ENCODE measurements around the gene CGGBP1.
"Not testable (repeated sequence)": the region's sequence is repeated elsewhere in the genome, so short reads cannot be mapped to it uniquely, and the experiment has no call there.

Gene CGGBP1

DNA sequence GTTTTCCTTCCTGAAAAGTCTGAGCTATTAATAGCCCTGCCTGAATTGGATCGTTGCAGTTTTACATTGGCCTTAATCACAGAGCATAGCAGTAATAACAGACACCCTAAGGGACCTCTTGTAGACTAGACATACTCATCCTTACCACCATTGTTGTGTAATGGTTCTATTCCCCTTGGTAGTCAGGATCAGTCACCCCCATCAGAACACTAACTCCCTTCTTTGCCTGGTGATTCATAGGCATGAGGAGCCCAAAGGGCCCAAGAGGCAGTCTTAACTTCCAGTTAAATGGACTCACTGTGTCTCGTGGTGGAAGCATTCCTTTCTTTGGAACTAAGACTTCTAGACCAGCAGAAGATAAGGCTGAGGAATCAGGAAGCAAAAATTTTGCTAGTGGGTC is 20.2 kb downstream of the CGGBP1 start:
- DNase-seq: no peak

GRCh38 chr3:88036221-88036620 is 22.6 kb downstream of the CGGBP1 start:
- in situ Hi-C loops (cut with MboI; ENCODE audit: low pct_unique_long_range_greater_than_20kb, low sequenced_read_pairs): no loop called here
- no peak for DNase-seq

More for the DNA sequence above, 20.2 kb downstream of the CGGBP1 start:
- in situ Hi-C loops (cut with MboI; ENCODE audit: low pct_unique_long_range_greater_than_20kb, low sequenced_read_pairs): no loop called here

DNA sequence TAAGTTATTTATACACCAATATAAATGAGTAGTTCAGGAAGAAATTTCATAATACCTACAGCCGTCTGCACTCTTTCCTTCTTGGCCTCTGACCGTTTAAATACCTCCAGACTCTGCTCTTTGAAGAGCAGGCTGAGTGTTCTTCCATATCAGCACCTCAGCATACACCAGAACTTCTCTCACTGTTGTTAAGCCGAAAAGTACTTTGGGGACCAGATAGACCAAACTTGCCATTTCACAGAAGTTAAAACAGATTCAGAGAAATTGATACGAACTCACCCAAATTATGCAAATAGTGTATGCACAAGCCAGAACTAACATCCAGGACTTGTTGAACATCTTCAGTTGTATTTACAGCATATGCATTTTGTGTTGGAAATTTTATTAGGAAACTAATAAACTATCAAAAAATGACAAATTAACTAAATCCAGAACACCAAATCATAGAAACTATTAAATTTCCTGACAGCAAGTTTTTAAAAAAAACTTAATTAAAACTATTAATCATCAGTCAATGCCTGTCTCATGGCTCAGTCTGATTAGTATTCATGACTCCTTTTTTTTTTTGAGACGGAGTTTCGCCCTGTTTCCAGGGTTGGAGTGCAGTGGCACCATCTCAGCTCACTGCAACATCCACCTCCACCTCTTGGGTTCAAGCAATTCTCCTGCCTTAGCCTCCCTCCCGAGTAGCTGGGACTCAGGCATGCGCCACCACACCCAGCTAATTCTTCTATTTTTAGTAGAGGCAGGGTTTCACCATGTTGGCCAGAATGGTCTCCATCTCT is 24.1 kb downstream of the CGGBP1 start:
- no peak for DNase-seq
- in situ Hi-C loops (cut with MboI; ENCODE audit: low pct_unique_long_range_greater_than_20kb, low sequenced_read_pairs): no loop called here

DNA sequence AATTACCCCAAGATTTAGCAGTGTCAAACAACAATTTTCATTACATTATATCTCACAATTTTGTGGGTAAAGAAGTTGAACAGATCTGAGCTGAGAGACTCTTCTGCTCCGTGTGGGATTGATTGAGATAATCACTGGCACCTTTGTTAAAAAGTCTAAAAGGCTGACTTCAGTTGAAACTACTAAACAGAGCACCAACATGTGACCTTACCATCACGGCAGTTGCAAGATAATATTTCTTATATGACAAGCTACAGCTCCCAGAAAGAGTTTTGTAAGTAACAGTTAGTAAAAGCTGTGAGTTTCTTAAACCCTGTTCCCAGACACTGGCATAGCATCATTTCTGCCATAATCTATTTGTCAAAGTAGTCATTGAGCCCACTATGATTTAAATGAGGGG is 25.0 kb downstream of the CGGBP1 start:
- DNase-seq: no peak
- in situ Hi-C loops (cut with MboI; ENCODE audit: low pct_unique_long_range_greater_than_20kb, low sequenced_read_pairs): no loop called here

GRCh38 chr3:88033079-88033478 is 25.7 kb downstream of the CGGBP1 start:
- no peak for DNase-seq
- in situ Hi-C loops (cut with MboI; ENCODE audit: low pct_unique_long_range_greater_than_20kb, low sequenced_read_pairs): no loop called here

- in situ Hi-C loops (cut with MboI; ENCODE audit: low pct_unique_long_range_greater_than_20kb, low sequenced_read_pairs): no loop called here
- DNase-seq: no peak
These were observed 26.6 kb downstream of the CGGBP1 start for GRCh38 chr3:88032245-88032644.

DNA sequence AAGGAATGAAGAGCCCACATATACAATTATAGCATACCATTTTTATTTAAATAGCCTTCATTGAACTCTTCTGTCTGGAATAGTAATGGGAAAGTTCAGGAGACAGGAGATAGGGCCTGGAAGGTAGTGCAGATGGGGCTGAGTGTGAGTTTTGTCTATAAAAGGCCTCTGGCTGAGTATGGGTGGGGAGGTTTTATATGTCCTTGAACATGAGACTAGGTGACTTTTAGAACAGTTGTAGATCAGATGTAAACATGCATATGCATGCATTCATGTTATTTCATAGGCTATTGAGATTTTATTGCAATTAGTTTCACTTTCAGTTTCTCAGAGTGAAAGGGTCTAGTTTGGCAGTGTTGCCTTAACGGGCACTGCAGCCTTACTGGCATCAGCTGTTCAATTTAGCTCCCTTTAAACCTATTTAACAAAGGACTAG is 27.1 kb downstream of the CGGBP1 start:
- peak; percentile 52 for DNase-seq
- in situ Hi-C loops (cut with MboI; ENCODE audit: low pct_unique_long_range_greater_than_20kb, low sequenced_read_pairs): no loop called here

GRCh38 chr3:88030210-88030609 is 28.6 kb downstream of the CGGBP1 start:
- in situ Hi-C loops (cut with MboI; ENCODE audit: low pct_unique_long_range_greater_than_20kb, low sequenced_read_pairs): no loop called here
- no peak for DNase-seq

DNA sequence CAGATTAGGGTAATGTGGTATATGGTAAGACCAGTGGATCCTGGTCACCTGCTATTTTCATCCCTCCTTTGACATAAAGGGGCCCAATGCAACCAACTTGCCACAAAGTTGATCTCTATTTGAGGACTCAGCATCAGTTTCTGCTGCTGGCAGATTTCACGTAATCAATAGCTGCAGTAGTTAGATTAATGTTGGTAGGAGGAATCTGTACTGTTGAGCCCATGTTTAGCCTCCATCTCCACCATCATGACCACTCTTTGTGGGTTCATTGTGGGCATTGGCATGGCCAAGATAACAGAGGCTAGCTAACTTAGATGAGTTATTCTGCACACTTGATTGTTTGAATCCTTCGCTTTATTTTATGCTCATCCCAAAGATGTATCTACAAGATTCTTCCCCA is 29.9 kb downstream of the CGGBP1 start:
- DNase-seq: no peak
- in situ Hi-C loops (cut with MboI; ENCODE audit: low pct_unique_long_range_greater_than_20kb, low sequenced_read_pairs): no loop called here

- in situ Hi-C loops (cut with MboI; ENCODE audit: low pct_unique_long_range_greater_than_20kb, low sequenced_read_pairs): no loop called here
- DNase-seq: no peak
These were observed 33.7 kb downstream of the CGGBP1 start for GRCh38 chr3:88025001-88025552.

DNA sequence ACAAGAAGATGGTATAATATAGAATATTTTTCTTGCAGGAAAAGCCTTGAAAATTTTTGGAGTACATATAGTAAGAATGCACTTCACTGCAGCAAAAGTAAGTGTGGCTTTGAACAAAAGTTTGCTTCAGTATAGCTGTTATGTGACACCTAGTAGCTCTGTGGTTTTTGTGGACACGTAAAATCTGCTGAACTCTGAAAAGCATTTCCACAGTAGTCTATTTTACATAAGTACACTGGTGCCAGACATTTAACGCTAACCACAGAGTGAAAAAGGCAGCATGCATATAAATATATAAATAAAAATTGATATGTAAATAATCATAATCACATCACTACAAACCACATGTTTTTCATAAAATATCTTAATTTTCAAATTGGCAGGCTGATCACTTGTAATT is 39.8 kb downstream of the CGGBP1 start:
- in situ Hi-C loops (cut with MboI; ENCODE audit: low pct_unique_long_range_greater_than_20kb, low sequenced_read_pairs): no loop called here

GRCh38 chr3:88015656-88016055 is 43.1 kb downstream of the CGGBP1 start:
- DNase-seq; in situ Hi-C loops (cut with MboI; ENCODE audit: low pct_unique_long_range_greater_than_20kb, low sequenced_read_pairs): not testable (repeated sequence)

More for the DNA sequence above, 39.8 kb downstream of the CGGBP1 start:
- peak; percentile 27 for DNase-seq

- no peak for DNase-seq
- in situ Hi-C loops (cut with MboI; ENCODE audit: low pct_unique_long_range_greater_than_20kb, low sequenced_read_pairs): no loop called here
These were observed 45.2 kb downstream of the CGGBP1 start for GRCh38 chr3:88013592-88013991.

DNA sequence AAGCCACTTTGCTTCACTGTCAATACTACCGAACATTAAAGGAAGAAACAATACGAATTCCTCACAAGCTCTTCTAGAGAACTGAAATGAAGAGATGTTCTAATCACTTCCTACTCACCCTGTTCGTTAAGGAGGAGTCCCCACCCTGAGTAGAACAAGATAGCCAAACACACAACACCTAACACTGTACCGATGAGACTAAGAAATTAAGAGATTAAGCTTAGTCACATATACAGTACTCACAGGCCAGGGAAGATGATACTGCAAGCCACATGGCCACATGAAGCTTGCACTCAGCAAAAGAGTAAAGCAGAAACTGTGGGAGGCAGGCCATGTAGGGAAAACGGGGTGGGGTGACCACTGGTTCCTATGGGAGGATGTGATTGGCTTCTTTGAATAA is 48.0 kb downstream of the CGGBP1 start:
- in situ Hi-C loops (cut with MboI; ENCODE audit: low pct_unique_long_range_greater_than_20kb, low sequenced_read_pairs): no loop called here
- no peak for DNase-seq

GRCh38 chr3:88009066-88009465 is 49.7 kb downstream of the CGGBP1 start:
- no peak for DNase-seq
- in situ Hi-C loops (cut with MboI; ENCODE audit: low pct_unique_long_range_greater_than_20kb, low sequenced_read_pairs): no loop called here

DNA sequence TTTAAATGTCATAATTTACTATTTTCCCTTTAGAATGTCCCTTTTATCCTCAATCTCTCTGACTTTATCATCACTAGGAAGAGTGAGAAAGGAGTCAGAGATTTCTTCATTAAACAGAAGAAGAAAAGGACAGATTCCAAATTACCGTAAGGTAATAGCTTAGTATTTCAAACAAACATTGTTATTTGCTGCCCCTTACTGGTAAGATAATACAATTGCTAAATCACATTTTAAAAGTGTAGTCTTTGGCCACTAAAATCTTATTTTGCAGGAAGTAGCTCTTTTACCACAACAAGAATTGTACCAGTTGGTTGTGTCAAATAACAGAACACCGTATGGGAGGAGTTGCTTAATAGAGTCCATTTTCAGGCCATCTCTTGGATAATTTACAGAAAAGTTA is 53.7 kb downstream of the CGGBP1 start:
- DNase-seq: peak; percentile 26
- in situ Hi-C loops (cut with MboI; ENCODE audit: low pct_unique_long_range_greater_than_20kb, low sequenced_read_pairs): no loop called here

DNA sequence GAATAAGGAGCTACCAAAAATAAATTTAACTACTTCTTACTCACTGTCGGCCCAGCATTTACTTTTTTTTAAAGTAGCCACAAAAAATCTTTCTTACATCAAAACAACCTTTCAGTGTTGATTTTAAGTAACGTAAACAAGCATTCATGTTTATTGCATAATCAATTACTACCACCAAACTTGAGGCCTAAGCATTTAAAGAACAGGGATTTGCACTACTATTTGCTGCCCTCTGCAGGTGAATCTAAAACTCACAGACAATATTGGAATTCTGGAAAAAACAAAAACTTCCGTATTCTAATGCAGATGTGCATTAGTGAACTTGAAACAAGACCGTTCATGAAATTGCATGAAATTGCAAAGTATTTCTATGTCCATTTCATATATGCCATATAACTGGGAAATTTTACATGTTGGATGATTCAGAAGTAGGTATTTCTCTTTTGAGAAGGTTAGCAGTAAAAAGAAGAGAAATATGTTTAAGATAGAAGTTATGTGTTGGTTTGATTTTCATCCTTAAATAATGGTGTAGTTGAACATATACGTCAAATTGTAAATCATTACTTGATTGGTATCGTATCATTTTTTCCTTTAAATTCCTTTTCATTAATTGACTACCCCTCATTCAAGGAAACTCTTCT is 55.6 kb downstream of the CGGBP1 start:
- in situ Hi-C loops (cut with MboI; ENCODE audit: low pct_unique_long_range_greater_than_20kb, low sequenced_read_pairs): no loop called here
- DNase-seq: peak; percentile 86

DNA sequence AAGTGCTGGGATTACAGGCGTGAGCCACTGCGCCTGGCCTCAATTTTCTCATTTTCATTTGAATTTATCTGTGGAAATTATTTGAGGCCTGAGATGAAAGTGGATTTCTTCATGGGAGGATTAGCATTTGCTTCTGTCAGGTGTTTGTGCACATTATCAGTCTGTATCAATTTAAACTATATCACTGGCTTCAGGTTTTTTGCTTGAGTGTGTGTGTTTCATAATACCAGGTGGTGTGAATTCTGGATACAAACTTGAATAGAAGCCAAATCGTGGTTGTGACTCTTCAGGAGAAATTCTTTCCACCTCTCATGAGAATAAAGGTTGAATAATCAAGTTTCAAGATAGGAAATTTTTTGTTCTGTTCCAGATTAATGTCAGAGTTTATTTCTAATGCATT is 56.4 kb downstream of the CGGBP1 start:
- in situ Hi-C loops (cut with MboI; ENCODE audit: low pct_unique_long_range_greater_than_20kb, low sequenced_read_pairs): no loop called here
- DNase-seq: no peak
